Measurements from ENCODE around the gene CKAP4.

Gene CKAP4

GRCh38 chr12:106248312-106248845 lies 559 bp upstream of the CKAP4 start:
- no peak for TF ChIP-seq CTCF (IDR thresholded peaks at IDR 0.05; ENCODE audit: low read depth, low read length)
- H3K4me3 ChIP-seq (ENCODE audit: low read depth, low read length): peak overlapping the region; percentile 93

GRCh38 chr12:106246891-106247673 lies 738 bp downstream of the CKAP4 start:
- 0 out of 2 replicates have a peak, but pooled peaks have one; percentile 3 for TF ChIP-seq CTCF (IDR thresholded peaks at IDR 0.05; ENCODE audit: low read depth, low read length)
- H3K4me3 ChIP-seq (ENCODE audit: low read depth, low read length): peak overlapping the region; percentile 93

- H3K4me3 ChIP-seq (ENCODE audit: low read depth, low read length): peak overlapping the region; percentile 93
- no peak for TF ChIP-seq CTCF (IDR thresholded peaks at IDR 0.05; ENCODE audit: low read depth, low read length)
Observed at GRCh38 chr12:106245767-106246166, 2.1 kb downstream of the CKAP4 start.

GRCh38 chr12:106243620-106244019 lies 4.2 kb downstream of the CKAP4 start:
- no peak overlapping the region for H3K4me3 ChIP-seq (ENCODE audit: low read depth, low read length)
- no peak for TF ChIP-seq CTCF (IDR thresholded peaks at IDR 0.05; ENCODE audit: low read depth, low read length)

GRCh38 chr12:106240821-106241220 lies 7.0 kb downstream of the CKAP4 start:
- TF ChIP-seq CTCF (IDR thresholded peaks at IDR 0.05; ENCODE audit: low read depth, low read length): no peak

GRCh38 chr12:106239951-106240335 lies 7.9 kb downstream of the CKAP4 start:
- H3K4me3 ChIP-seq (ENCODE audit: low read depth, low read length): no peak overlapping the region
- no peak for TF ChIP-seq CTCF (IDR thresholded peaks at IDR 0.05; ENCODE audit: low read depth, low read length)

More at GRCh38 chr12:106240821-106241220, 7.0 kb downstream of the CKAP4 start:
- no peak overlapping the region for H3K4me3 ChIP-seq (ENCODE audit: low read depth, low read length)

- no peak for TF ChIP-seq CTCF (IDR thresholded peaks at IDR 0.05; ENCODE audit: low read depth, low read length)
- no peak overlapping the region for H3K4me3 ChIP-seq (ENCODE audit: low read depth, low read length)
Observed at GRCh38 chr12:106239241-106239950, 8.4 kb downstream of the CKAP4 start.

All from WI38 (cell line).